ENCODE data around the gene MRS2. TPM values are rescaled to one million over a fixed set of nuclear protein-coding genes. Genes with fewer than 3 reads are reported as not detected.
"Not testable (repeated sequence)": the region's sequence is repeated elsewhere in the genome, so short reads cannot be mapped to it uniquely, and the experiment has no call there.

Gene MRS2
- total RNA-seq, 2 experiments from 2014 or later, result 19.9 to 20.5 TPM

DNA sequence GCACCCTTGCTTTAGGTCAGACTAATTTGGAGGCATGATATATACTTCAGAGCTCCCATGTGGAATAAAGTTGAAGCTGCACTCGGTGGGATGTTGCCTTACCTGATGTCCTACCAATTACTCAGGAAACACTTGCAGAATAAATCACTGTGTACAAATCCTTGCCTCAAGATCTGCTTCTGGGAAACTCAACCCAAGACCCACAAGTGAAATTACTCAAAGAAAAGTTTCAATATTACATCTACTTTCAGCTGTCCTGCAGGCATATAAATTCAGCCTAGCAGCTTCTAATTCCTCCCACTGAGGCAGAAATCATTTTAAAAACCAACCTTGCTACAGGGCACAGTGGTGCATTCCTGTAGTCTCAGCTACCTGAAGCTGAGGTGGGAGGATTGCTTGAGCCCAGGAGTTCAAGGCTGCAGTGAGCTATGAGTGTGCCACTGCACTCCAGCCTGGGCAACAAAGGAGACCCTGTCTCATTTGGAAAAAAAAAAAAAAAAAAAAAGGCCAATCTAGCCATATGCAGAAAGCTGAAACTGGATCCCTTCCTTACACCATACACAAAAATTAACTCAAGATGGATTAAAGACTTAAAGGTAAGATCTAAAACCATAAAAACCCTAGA lies 24.2 kb upstream of the MRS2 start:
- Mint-ChIP-seq H3K4me1 (no peaks in the 10 kb centered on the region), H3K4me3 (no peak overlapping the region), H3K9me3 (no peaks in the 10 kb centered on the region), H3K27me3 (peaks cover 19% of the 10 kb centered on the region), H3K27ac (no peak overlapping the region), H3K36me3 (no peaks in the 10 kb centered on the region)
- POLR2A ChIA-PET, result no interaction called here
- ATAC-seq (ENCODE audit: low read depth) (no peak), DNase-seq (no peak)

DNA sequence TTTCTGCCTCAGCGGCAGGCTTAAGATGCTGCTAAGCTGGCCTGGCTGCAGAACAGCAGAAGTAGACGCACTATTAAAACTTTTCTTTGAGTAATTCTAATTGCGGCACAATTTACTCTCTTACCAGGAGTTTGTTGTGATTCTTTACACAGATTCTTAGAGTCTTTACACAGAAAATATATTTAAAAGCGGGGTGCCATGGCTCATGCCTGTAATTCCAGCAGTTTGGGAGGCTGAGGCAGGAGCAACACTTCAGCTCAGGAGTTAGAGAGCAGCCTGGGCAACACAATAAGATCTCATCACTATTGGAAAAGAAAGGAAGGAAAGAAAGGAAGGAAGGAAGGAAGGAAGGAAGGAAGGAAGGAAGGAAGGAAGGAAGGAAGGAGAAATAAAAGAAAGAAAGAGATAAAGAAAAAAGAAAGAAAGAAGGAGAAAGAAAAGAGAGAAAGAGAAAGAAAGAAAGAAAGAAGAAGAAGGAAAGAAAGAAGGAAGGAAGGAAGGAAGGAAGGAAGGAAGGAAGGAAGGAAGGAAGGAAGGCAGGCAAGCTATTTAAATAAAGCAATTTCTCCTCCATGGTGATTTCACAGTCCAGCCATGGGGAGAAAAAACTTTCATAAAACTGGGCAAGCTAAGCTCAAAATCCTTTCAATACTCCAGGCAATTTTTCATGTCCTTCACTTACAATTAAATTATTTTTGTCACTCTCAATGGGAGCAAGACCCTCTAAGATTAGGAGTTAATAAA lies 21.1 kb upstream of the MRS2 start:
- ATAC-seq (ENCODE audit: low read depth) (no peak), DNase-seq (no peak)
- H3K9me3 Mint-ChIP-seq, result no peaks in the 10 kb centered on the region
- H3K36me3 Mint-ChIP-seq, result no peaks in the 10 kb centered on the region
- H3K4me1 Mint-ChIP-seq, result no peaks in the 10 kb centered on the region
- peaks cover 22% of the 10 kb centered on the region for H3K27me3 Mint-ChIP-seq
- no peak overlapping the region for H3K4me3 Mint-ChIP-seq
- no peak overlapping the region for H3K27ac Mint-ChIP-seq
- POLR2A ChIA-PET, result no interaction called here

DNA sequence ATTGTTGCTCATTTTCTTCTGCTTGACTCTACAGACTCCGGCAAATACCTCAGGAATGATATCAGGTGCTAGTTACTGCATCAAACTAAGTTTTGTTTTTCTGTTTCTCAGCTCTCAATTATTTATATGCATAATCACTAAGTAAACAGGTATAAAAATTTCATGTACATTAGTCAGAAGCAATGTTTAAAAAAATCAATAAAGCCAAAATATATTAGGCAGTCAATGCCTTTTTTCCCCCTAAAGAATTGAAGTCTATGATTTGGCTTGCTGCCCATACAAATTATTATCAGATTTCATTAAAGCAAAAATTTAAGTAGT lies 20.6 kb upstream of the MRS2 start:
- no peak for DNase-seq
- Mint-ChIP-seq H3K27me3 (peaks cover 22% of the 10 kb centered on the region), H3K27ac (no peak overlapping the region), H3K9me3 (no peaks in the 10 kb centered on the region), H3K4me1 (no peaks in the 10 kb centered on the region), H3K36me3 (no peaks in the 10 kb centered on the region), H3K4me3 (no peak overlapping the region)
- POLR2A ChIA-PET, result no interaction called here
- ATAC-seq (ENCODE audit: low read depth), result no peak

DNA sequence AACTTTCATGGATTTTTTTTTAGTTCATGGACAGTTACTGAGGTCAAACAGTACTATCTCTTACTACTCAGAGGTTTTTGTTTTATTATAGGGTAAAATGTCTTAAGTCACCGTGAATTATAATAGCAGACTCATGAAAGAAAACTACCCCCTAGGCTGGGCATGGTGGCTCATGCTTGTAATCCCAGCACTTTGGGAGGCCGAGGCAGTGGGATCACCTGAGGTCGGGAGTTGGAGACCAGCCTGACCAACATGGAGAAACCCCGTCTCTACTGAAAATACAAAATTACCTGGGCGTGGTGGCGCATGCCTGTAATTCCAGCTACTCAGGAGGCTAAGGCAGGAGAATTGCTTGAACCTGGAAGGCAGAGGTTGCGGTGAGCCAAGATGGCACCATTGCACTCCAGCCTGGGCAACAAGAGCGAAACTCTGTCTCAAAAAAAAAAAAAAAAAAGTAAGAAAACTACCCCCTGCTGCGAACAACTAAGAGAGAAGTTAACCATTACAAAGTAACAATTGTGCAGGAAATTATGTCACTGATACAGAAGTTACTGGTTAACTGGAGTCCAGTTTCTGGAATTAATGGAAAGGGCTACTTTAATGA lies 19.7 kb upstream of the MRS2 start:
- H3K27ac Mint-ChIP-seq; H3K4me1 Mint-ChIP-seq; ATAC-seq (ENCODE audit: low read depth); DNase-seq; POLR2A ChIA-PET; H3K4me3 Mint-ChIP-seq; H3K36me3 Mint-ChIP-seq; H3K9me3 Mint-ChIP-seq: not testable (repeated sequence)
- peaks cover 22% of the 10 kb centered on the region for H3K27me3 Mint-ChIP-seq

DNA sequence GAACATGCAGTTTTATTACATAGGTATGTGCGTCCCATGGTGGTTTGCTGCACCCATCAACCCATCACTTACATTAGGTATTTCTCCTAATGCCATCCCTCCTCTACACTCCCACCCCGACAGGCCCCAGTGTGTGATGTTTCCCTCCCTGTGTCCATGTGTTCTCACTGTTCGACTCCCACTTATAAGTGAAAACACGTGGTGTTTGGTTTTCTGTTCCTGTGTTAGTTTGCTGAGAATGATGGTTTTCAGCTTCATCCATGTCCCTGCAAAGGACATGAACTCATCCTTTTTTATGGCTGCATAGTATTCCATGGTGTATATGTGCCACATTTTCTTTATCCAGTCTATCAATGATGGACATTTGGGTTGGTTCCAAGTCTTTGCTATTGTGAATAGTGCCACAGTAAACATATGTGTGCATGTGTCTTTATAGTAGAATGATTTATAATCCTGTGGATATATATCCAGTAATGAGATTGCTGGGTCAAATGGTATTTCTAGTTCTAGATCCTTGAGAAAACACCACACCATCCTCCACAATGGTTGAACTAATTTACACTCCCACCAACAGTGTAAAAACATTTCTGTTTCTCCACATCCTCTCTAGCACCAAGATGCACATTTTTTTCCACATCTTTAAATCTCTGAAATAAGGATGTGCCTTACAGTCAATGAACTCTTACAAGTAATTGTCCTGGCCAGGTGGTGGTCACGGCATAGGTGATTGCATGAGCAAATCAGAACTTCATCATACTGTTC lies 18.2 kb upstream of the MRS2 start:
- ATAC-seq (ENCODE audit: low read depth), result not testable (repeated sequence)

DNA sequence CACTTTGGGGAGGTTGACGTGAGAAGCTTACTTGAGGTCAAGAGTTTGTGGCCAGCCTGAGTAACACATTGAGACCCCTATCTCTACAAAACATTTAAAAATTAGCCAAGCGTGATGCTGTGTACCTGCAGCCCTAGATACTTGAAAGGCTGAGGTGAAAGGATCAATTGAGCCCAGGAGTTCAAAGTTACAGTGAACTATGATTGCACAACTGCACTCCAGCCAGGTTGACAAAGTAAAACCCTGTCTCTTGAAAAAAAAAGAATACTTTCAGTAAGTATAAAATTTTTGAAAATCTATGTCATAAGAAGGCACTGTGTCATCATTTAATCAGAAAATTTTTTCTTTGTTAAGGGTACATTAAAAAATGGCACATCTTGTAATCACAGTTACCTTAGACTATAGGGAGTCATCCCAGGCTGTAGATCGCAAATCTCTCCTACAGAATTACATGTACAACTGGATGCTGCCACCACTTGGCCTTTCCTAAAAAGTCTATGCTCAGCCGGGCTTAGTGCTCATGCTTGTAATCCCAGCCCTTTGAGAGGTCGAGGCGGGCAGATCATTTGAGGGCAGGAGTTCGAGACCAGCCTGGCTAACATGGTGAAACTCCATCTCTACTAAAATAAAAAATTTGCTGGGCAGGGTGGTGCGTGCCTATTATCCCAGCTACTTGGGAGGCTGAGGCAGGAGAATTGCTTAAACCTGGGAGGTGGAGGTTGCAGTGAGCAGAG lies 17.0 kb upstream of the MRS2 start:
- Mint-ChIP-seq H3K27me3 (peaks cover 19% of the 10 kb centered on the region), H3K9me3 (no peaks in the 10 kb centered on the region), H3K4me1 (no peaks in the 10 kb centered on the region), H3K27ac (no peak overlapping the region), H3K36me3 (no peaks in the 10 kb centered on the region), H3K4me3 (no peak overlapping the region)
- ATAC-seq (ENCODE audit: low read depth) (no peak), DNase-seq (no peak)
- POLR2A ChIA-PET, result no interaction called here

More for the DNA sequence above, 18.2 kb upstream of the MRS2 start:
- DNase-seq, POLR2A ChIA-PET, H3K27ac Mint-ChIP-seq, H3K9me3 Mint-ChIP-seq, H3K4me1 Mint-ChIP-seq, H3K36me3 Mint-ChIP-seq, H3K4me3 Mint-ChIP-seq: not testable (repeated sequence)
- peaks cover 22% of the 10 kb centered on the region for H3K27me3 Mint-ChIP-seq

DNA sequence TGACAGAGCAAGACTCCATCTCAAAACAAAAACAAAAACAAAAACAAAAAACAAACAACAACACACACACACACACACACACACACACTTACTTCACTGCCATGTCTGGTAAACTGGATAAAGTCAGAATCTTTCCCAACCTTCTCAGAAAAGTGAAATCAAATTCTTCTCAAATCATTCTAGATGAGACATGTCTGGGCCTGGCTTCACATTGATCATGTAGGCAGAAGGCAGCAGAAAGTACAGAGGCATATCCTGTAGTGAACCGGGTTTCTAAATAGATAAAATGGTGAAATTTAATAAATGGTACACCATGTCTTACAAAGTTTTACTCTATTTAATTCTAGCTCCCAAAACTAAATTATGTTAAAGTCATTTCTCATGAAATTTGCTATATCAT lies 14.9 kb upstream of the MRS2 start:
- H3K4me1 Mint-ChIP-seq, result peaks cover 12% of the 10 kb centered on the region
- H3K27me3 Mint-ChIP-seq, result peaks cover 12% of the 10 kb centered on the region
- DNase-seq (no peak), ATAC-seq (ENCODE audit: low read depth) (no peak)
- POLR2A ChIA-PET, result no interaction called here
- H3K9me3 Mint-ChIP-seq, result no peaks in the 10 kb centered on the region
- no peaks in the 10 kb centered on the region for H3K36me3 Mint-ChIP-seq
- no peak overlapping the region for H3K4me3 Mint-ChIP-seq
- H3K27ac Mint-ChIP-seq, result no peak overlapping the region

DNA sequence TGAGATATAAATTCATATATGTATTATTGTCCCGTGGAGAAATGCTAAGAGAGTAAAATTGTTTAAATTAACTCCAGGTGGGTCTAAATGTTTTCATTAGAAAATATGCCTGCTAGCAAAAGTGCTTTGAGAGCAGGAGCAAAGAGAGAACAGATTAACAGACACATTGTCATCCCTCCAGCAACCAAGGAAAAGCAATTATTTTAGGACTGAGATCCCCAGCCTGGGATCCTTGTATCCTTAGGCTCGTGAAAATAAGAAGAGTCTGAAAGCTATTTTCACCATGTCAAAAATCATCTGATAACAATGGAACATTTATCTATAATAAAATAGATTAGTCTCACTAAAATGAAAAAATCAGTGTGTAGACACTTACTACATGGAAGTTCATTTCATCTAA lies 11.5 kb upstream of the MRS2 start:
- POLR2A ChIA-PET, result no interaction called here
- Mint-ChIP-seq H3K4me1 (peaks cover 12% of the 10 kb centered on the region), H3K36me3 (no peaks in the 10 kb centered on the region), H3K9me3 (no peaks in the 10 kb centered on the region), H3K27me3 (peaks cover 7% of the 10 kb centered on the region), H3K4me3 (no peak overlapping the region), H3K27ac (no peak overlapping the region)
- ATAC-seq (ENCODE audit: low read depth) (no peak), DNase-seq (no peak)

DNA sequence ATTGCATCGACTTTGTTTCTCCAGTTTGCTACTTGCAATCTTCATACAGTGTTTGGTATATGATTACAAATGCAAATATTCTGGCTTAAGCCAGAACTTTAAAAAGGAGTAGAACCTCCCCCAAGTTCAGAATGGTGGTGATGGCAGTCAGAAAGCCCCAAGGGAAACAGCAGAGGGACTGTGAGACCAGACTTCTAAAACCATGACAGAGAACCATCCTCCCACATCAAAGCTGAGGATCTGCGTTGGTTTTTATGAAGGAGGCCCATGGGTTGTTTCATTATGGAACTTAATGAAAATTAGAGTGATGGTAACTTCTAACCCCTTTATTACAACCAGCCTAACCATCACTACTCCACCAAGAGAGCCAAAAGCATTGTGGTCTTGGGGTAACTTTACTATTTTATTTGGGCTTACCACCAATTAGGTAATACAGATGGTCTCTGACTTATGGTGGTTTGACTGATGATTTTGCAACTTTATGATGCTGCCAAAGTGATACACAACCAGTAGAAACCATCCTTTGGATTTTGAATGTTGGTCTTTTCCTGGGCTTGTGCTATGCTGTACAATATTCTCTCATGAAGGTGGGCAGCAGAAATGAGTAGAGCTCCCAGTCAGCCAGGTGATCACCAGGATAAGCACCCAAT lies 10.9 kb upstream of the MRS2 start:
- no peak overlapping the region for H3K4me3 Mint-ChIP-seq
- no peaks in the 10 kb centered on the region for H3K9me3 Mint-ChIP-seq
- H3K27ac Mint-ChIP-seq, result no peak overlapping the region
- H3K4me1 Mint-ChIP-seq, result peaks cover 12% of the 10 kb centered on the region
- peaks cover 14% of the 10 kb centered on the region for H3K27me3 Mint-ChIP-seq
- DNase-seq (no peak), ATAC-seq (ENCODE audit: low read depth) (no peak)
- POLR2A ChIA-PET, result no interaction called here
- H3K36me3 Mint-ChIP-seq, result no peaks in the 10 kb centered on the region

DNA sequence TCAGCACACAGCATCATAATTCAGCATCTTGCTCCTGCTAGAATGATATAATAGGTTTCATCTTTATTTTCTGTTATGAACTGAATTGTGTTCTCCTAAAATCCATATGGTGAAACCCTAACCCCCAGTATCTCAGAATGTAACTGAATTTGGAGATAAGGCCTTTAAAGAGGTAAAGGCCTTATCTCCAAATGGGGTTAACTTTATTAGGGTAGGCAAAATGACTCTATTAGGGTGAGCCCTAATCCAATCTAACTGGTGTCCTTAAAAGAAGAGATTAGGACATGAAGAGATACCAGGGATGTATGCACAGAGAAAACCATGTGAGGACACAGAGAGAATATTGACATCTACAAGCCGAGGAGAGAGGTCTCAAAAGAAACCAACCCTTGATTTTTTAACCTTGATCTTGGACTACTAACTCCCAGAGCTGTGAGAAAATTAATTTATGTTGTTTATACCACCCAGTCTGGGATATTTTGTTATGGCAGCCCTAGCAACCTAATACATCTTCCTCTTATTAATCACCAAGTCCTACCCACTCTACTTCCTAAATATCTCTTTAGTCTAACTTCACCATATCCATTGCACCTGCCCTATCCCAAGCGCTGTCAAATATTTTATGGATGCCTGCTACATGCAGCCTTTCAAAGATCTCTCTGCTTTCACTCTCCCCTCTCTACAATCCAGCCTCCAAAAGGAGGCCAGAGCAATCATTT lies 8.5 kb upstream of the MRS2 start:
- POLR2A ChIA-PET, result no interaction called here
- Mint-ChIP-seq H3K27me3 (peaks cover 9% of the 10 kb centered on the region), H3K4me3 (no peak overlapping the region), H3K4me1 (peaks cover 12% of the 10 kb centered on the region), H3K9me3 (no peaks in the 10 kb centered on the region), H3K36me3 (no peaks in the 10 kb centered on the region), H3K27ac (no peak overlapping the region)
- DNase-seq (no peak), ATAC-seq (ENCODE audit: low read depth) (no peak)

DNA sequence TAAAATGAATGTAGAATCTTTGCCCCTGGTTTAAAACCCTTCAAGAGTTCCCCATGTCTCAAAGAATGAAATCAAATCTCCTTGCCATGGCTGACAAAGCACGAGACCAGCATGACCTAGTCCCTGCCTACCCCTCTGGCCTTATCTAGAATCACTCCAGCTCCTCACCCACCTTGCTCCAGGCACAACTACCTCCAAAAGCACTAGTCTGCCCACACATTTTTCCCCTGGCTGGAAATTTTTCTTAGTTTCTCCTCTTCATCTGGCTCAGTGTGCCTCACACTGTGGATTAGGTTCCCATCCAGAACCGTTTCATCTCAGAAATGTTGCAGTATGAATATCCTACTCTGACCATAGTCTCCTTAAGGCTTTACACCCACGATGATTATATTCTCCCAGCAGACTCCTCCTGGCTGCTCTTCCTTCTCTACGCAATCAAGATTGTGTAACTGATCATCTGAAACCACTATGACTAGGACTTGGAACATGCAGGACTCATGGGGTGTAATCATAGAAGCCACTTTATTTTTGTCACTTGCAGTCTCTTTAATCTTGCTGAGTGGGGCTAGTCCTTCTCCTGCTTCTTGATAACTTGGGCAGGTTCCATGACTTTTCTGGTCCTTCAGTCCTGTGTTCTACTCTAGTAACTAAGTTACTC lies 7.8 kb upstream of the MRS2 start:
- H3K4me1 Mint-ChIP-seq, result peaks cover 12% of the 10 kb centered on the region
- H3K27ac Mint-ChIP-seq, result no peak overlapping the region
- ATAC-seq (ENCODE audit: low read depth), result no peak
- H3K4me3 Mint-ChIP-seq, result no peak overlapping the region
- no peaks in the 10 kb centered on the region for H3K9me3 Mint-ChIP-seq
- POLR2A ChIA-PET, result no interaction called here
- H3K27me3 Mint-ChIP-seq, result peaks cover 15% of the 10 kb centered on the region
- no peak for DNase-seq
- no peaks in the 10 kb centered on the region for H3K36me3 Mint-ChIP-seq

DNA sequence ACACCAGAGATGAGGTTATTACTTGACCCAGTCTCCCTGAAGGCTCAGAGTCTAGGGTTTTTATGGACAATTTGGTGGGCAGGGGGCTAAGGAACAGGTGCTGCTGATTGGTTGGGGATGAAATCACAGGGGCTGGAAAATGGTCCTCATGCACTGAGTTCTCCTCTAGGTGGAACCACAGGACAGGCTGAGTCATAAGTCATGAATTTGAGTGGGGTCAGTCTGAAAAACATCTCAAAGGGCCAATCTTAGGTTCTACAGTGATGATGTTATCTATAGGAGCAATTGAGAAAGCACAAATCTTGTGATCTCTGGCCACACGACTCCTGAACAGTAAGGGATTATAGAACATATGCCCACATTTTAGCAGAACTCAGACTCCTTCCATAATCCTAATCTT lies 5.9 kb upstream of the MRS2 start:
- peaks cover 6% of the 10 kb centered on the region for H3K4me1 Mint-ChIP-seq
- DNase-seq (no peak), ATAC-seq (ENCODE audit: low read depth) (no peak)
- no peak overlapping the region for H3K4me3 Mint-ChIP-seq
- H3K9me3 Mint-ChIP-seq, result no peaks in the 10 kb centered on the region
- no peak overlapping the region for H3K27ac Mint-ChIP-seq
- H3K36me3 Mint-ChIP-seq, result no peaks in the 10 kb centered on the region
- H3K27me3 Mint-ChIP-seq, result peaks cover 23% of the 10 kb centered on the region
- POLR2A ChIA-PET, result no interaction called here
